CD14-positive monocyte (primary cell): ENCODE data around the gene TSPAN18. TPM values are rescaled to one million over a fixed set of nuclear protein-coding genes. Genes with fewer than 3 reads are reported as not detected.

Source experiments
- DNase-seq, 3 donors: peaks; one replicate each; pipeline ENCODE4 v3.0.0-alpha.2; 2011 to 2022
- H2AFZ ChIP-seq: 2 replicates; pipeline ENCODE4 v1.6.0; 2012; ENCODE audit warnings: mild to moderate bottlenecking, low read depth, low read length, inconsistent platforms; ENCODE audit not compliant: insufficient read depth, poor library complexity, severe bottlenecking
- H3K27ac ChIP-seq, 2 donors: 1 replicate in 1 of 2; 2 replicates in 1 of 2; pipeline ENCODE4 v1.5.1; 2012 to 2013; ENCODE audit warnings: low read length in 2 of 2, control low read depth in 1 of 2, inconsistent platforms in 1 of 2, low read depth in 1 of 2, mild to moderate bottlenecking in 1 of 2
- H3K27me3 ChIP-seq, 2 donors: one replicate each; pipeline versions ENCODE4 v1.6.0 to v1.6.1; 2011 to 2013; ENCODE audit warnings: low read length in 2 of 2; ENCODE audit not compliant: control insufficient read depth in 2 of 2, insufficient read depth in 2 of 2
- H3K36me3 ChIP-seq, 2 donors: replicated peaks in 1 of 2; 1 replicate in 1 of 2; 2 replicates in 1 of 2; pipeline versions ENCODE4 v1.5.1 to v1.6.1; 2012 to 2013; ENCODE audit warnings: low read length in 2 of 2, control low read depth in 1 of 2, inconsistent platforms in 1 of 2, mild to moderate bottlenecking in 1 of 2; ENCODE audit not compliant: insufficient read depth in 2 of 2, control insufficient read depth in 1 of 2
- H3K4me1 ChIP-seq, 2 donors: 1 replicate in 1 of 2; 2 replicates in 1 of 2; pipeline versions ENCODE4 v1.5.1 to v1.6.1; 2012 to 2013; ENCODE audit warnings: low read length in 2 of 2, control low read depth in 1 of 2, inconsistent platforms in 1 of 2, mild to moderate bottlenecking in 1 of 2, moderate library complexity in 1 of 2; ENCODE audit not compliant: insufficient read depth in 2 of 2, control insufficient read depth in 1 of 2
- H3K4me2 ChIP-seq: replicated peaks from 2 replicates; pipeline ENCODE3; 2012; ENCODE audit warnings: low read length, moderate library complexity, mild to moderate bottlenecking; ENCODE audit not compliant: poor library complexity, severe bottlenecking; ENCODE audit errors: extremely low read depth
- H3K4me3 ChIP-seq, 3 experiments: fragments of 200-600 bp in 1 of 3; sonication (generic) in 1 of 3; replicated peaks in 1 of 3; 1 replicate in 2 of 3; 2 replicates in 1 of 3; pipeline ENCODE4 v1.5.1; 2011 to 2013; ENCODE audit warnings: low read length in 3 of 3, mild to moderate bottlenecking in 3 of 3, control low read depth in 2 of 3, low read depth in 2 of 3, inconsistent platforms in 1 of 3, moderate library complexity in 1 of 3
- H3K79me2 ChIP-seq: 2 replicates; pipeline ENCODE4 v1.6.0; 2012; ENCODE audit warnings: mild to moderate bottlenecking, control low read depth, inconsistent platforms, low read length, moderate library complexity; ENCODE audit not compliant: insufficient read depth
- H3K9ac ChIP-seq: 2 replicates; pipeline ENCODE4 v1.6.0; 2017; ENCODE audit warnings: low read length, mild to moderate bottlenecking; ENCODE audit not compliant: insufficient read depth, poor library complexity, severe bottlenecking
- H3K9me3 ChIP-seq, 2 donors: replicated peaks in 1 of 2; 1 replicate in 1 of 2; 2 replicates in 1 of 2; pipeline versions ENCODE4 v1.5.1 to v1.6.1; 2012 to 2013; ENCODE audit warnings: low read length in 2 of 2, control low read depth in 1 of 2; ENCODE audit not compliant: control insufficient read depth in 1 of 2, insufficient read depth in 1 of 2
- H4K20me1 ChIP-seq: 2 replicates; pipeline ENCODE4 v1.6.0; 2012; ENCODE audit warnings: mild to moderate bottlenecking, low read length, control low read depth, moderate library complexity; ENCODE audit not compliant: insufficient read depth
- H3K27ac Mint-ChIP-seq, 7 donors: one replicate each; pipeline ENCODE4 v1.8.0; 2020; ENCODE audit warnings: mild to moderate bottlenecking in 7 of 7, mixed read lengths in 7 of 7, moderate library complexity in 6 of 7, inconsistent platforms in 2 of 7
- H3K27me3 Mint-ChIP-seq, 3 donors: one replicate each; pipeline ENCODE4 v1.8.0; 2021 to 2022; ENCODE audit warnings: low read depth in 3 of 3, mild to moderate bottlenecking in 3 of 3, mixed read lengths in 3 of 3, moderate library complexity in 3 of 3, inconsistent platforms in 1 of 3
- H3K36me3 Mint-ChIP-seq, 2 donors: one replicate each; pipeline ENCODE4 v1.8.0; 2020; ENCODE audit warnings: mixed read lengths in 2 of 2, inconsistent platforms in 1 of 2, mild to moderate bottlenecking in 1 of 2
- H3K4me1 Mint-ChIP-seq: one replicate; pipeline ENCODE4 v1.8.0; 2020; ENCODE audit warnings: mild to moderate bottlenecking, mixed read lengths
- H3K4me3 Mint-ChIP-seq, 2 donors: one replicate each; pipeline ENCODE4 v1.8.0; 2020; ENCODE audit warnings: mild to moderate bottlenecking in 2 of 2, mixed read lengths in 2 of 2, moderate library complexity in 1 of 2
- H3K9me3 Mint-ChIP-seq, 7 donors: one replicate each; pipeline ENCODE4 v1.8.0; 2020 to 2022; ENCODE audit warnings: mixed read lengths in 7 of 7, mild to moderate bottlenecking in 6 of 7, moderate library complexity in 6 of 7, inconsistent platforms in 2 of 7
- WGBS: methylation state at CpG from one replicate; pipeline ENCODE4 v1.1.5; 2013; ENCODE audit warnings: missing lambda C conversion rate; ENCODE audit not compliant: insufficient coverage; 5-methylcytosine and 5-hydroxymethylcytosine counted together
- intact Hi-C, 2 donors: fragments of 100-400 bp; cut with micrococcal nuclease; formaldehyde crosslinking; loops; one replicate each; pipeline versions ENCODE4 v1.15.0 to v1.15.1; 2023
- polyA plus RNA-seq, 3 donors: library from polyadenylated mRNA; depleted of rRNA in 1 of 3; unstranded in 2 of 3; stranded (reverse) in 1 of 3; fragments of 300-500 nt in 2 of 3; fragments of >200 nt in 1 of 3; fragmentation: Illumina TruSeq in 2 of 3; gene quantifications; 1 replicate in 2 of 3; 2 replicates in 1 of 3; pipeline ENCODE4 v1.2.3, GENCODE V29; 2012 to 2021
- TF ChIP-seq, protein P1 (sequence below): fragments of 200-600 bp; IDR thresholded peaks from one replicate; pipeline ENCODE4 v1.8.0; 2022; ENCODE audit warnings: antibody characterized with exemption, mild to moderate bottlenecking

TSPAN18 gene
- polyA plus RNA-seq, 3 donors = not detected

DNA sequence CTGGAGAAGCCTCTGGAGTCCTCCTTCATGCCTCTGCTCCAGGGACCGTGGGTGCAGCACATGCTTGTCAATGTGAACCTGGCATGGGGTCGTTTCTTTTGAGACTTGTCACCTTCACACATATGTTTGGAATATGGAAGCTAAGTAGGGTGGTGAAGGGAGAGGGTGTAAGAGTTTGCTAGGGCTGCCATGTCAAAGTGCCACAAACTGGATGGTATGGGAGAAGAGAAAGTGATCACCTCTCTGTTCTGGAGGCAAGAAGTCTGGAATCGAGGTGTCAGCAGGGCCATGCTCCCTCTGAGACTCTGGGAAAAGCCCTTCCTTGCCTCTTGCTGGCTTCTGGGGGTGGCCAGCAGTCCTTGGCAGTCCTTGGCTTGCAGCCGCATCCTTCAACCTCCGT is 8.7 kb upstream of the TSPAN18 start:
- Mint-ChIP-seq H3K36me3 (no peaks in the 10 kb centered on the region), H3K27me3 (peaks cover 8 to 9% (median 9%) of the 10 kb centered on the region in 3 donors), H3K4me3 (no peak overlapping the region), H3K9me3 (peaks cover 3 to 14% (median 7%) of the 10 kb centered on the region in 7 donors), H3K27ac (no peak overlapping the region), H3K4me1 (no peaks in the 10 kb centered on the region)
- peaks cover 0 to 4% of the 10 kb centered on the region in 2 donors for H3K9me3 ChIP-seq
- H3K36me3 ChIP-seq = no peaks in the 10 kb centered on the region
- H3K27me3 ChIP-seq = no peaks in the 10 kb centered on the region
- DNase-seq = no peak
- no peak overlapping the region for H2AFZ ChIP-seq
- intact Hi-C loops = no loop called here
- H3K4me2 ChIP-seq = no peak overlapping the region
- no peak overlapping the region for H3K4me3 ChIP-seq
- H3K27ac ChIP-seq = no peak overlapping the region
- H3K79me2 ChIP-seq = no peaks in the 10 kb centered on the region
- TF ChIP-seq, protein P1, sequence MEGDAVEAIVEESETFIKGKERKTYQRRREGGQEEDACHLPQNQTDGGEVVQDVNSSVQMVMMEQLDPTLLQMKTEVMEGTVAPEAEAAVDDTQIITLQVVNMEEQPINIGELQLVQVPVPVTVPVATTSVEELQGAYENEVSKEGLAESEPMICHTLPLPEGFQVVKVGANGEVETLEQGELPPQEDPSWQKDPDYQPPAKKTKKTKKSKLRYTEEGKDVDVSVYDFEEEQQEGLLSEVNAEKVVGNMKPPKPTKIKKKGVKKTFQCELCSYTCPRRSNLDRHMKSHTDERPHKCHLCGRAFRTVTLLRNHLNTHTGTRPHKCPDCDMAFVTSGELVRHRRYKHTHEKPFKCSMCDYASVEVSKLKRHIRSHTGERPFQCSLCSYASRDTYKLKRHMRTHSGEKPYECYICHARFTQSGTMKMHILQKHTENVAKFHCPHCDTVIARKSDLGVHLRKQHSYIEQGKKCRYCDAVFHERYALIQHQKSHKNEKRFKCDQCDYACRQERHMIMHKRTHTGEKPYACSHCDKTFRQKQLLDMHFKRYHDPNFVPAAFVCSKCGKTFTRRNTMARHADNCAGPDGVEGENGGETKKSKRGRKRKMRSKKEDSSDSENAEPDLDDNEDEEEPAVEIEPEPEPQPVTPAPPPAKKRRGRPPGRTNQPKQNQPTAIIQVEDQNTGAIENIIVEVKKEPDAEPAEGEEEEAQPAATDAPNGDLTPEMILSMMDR = no peak
- no peak overlapping the region for H3K9ac ChIP-seq
- no peaks in the 10 kb centered on the region for H4K20me1 ChIP-seq
- 92% methylated on average over 4 of the region's 5 CpGs for WGBS
- H3K4me1 ChIP-seq = no peaks in the 10 kb centered on the region

DNA sequence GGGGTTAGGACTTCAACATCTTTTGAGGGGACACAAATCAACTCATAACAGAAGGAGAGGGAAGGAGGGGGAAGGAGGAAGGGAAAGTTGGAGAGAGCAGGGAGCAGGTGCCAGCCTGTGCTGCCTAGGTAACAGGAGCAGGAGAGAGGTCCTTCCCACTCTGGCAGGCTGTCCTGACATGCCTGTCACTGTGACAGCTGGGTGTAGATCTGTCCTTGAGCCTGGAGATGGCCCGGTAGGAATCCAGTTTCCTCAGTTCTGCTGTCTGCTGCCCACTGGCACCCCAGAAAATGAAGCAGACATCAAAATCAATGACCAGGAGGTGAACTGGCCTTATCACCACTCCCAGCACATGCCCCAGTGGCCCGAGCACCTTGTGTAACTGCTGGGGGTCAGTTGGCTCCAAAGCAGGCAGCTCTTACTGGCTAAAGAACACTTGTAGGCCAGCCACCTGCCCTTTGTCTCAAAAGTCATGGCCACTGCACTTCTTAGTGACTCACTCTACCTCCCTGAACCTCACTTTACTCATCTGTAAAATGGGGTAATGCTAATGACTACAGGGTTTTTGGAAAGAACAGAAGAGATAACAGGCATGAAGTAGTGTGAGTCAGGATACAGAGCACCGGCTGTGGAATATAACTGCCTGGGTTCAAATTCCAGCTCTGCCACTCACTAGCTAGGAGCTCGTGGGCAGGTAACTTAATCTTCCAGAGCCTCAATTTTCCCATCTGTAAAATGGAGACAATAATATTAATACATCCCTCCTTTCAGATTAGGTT is 8.0 kb upstream of the TSPAN18 start:
- Mint-ChIP-seq H3K36me3 (no peaks in the 10 kb centered on the region), H3K9me3 (peaks cover 3 to 14% (median 7%) of the 10 kb centered on the region in 7 donors), H3K4me1 (no peaks in the 10 kb centered on the region), H3K27ac (no peak overlapping the region), H3K4me3 (no peak overlapping the region), H3K27me3 (peaks cover 8 to 12% (median 11%) of the 10 kb centered on the region in 3 donors)
- no peak overlapping the region for H3K9ac ChIP-seq
- TF ChIP-seq, protein P1 = no peak
- H3K4me1 ChIP-seq = no peaks in the 10 kb centered on the region
- H3K4me3 ChIP-seq = no peak overlapping the region
- H3K79me2 ChIP-seq = no peaks in the 10 kb centered on the region
- DNase-seq = no peak
- no peaks in the 10 kb centered on the region for H3K36me3 ChIP-seq
- H3K27ac ChIP-seq = no peak overlapping the region
- intact Hi-C loops = no loop called here
- WGBS = 100% methylated on average over 2 of the region's 4 CpGs
- no peaks in the 10 kb centered on the region for H4K20me1 ChIP-seq
- peaks cover 0 to 4% of the 10 kb centered on the region in 2 donors for H3K9me3 ChIP-seq
- peaks cover 0 to 2% of the 10 kb centered on the region in 2 donors for H3K27me3 ChIP-seq
- no peak overlapping the region for H2AFZ ChIP-seq
- no peak overlapping the region for H3K4me2 ChIP-seq
